ENCODE data around the gene RNF214. TPM values are rescaled to one million over a fixed set of nuclear protein-coding genes. Genes with fewer than 3 reads are reported as not detected.
"Not testable (repeated sequence)": the region's sequence is repeated elsewhere in the genome, so short reads cannot be mapped to it uniquely, and the experiment has no call there.

RNF214 gene
- total RNA-seq, 2 donors from 2014 or later = 9.4 to 24.8 TPM

GRCh38 chr11:117255966-117256365 lies 23.5 kb downstream of the RNF214 start:
- no peak overlapping the region for H3K27ac ChIP-seq
- no peaks in the 10 kb centered on the region for H3K36me3 ChIP-seq
- TF ChIP-seq CTCF (IDR thresholded peaks at IDR 0.05) (no peak), POLR2A (IDR thresholded peaks at IDR 0.05) (no peak), POLR2AphosphoS5 (IDR thresholded peaks at IDR 0.05) (no peak)
- H3K4me1 ChIP-seq (replicated peaks) = no peaks in the 10 kb centered on the region
- no peak overlapping the region for H3K4me3 ChIP-seq
- WGBS = 70% methylated on average over 3 of the region's 3 CpGs
- H3K9me3 ChIP-seq = no peaks in the 10 kb centered on the region
- no peak for DNase-seq (ENCODE audit: low spot score)
- H3K27me3 ChIP-seq (replicated peaks; ENCODE audit: insufficient read depth) = no peaks in the 10 kb centered on the region
- intact Hi-C loops (cut with DNase I) = no loop called here

GRCh38 chr11:117256573-117256972 lies 24.1 kb downstream of the RNF214 start:
- Histone ChIP-seq H3K27me3 (replicated peaks; ENCODE audit: insufficient read depth) (no peaks in the 10 kb centered on the region), H3K4me1 (replicated peaks) (no peaks in the 10 kb centered on the region), H3K36me3 (peaks cover 0 to 5% of the 10 kb centered on the region in 2 donors), H3K9me3 (no peaks in the 10 kb centered on the region), H3K4me3 (no peak overlapping the region), H3K27ac (no peak overlapping the region)
- no peak for DNase-seq (ENCODE audit: low spot score)
- TF ChIP-seq POLR2AphosphoS5 (IDR thresholded peaks at IDR 0.05) (no peak), POLR2A (IDR thresholded peaks at IDR 0.05) (no peak), CTCF (IDR thresholded peaks at IDR 0.05) (no peak)
- 96% methylated on average over 2 of the region's 2 CpGs for WGBS
- intact Hi-C loops (cut with DNase I) = no loop called here

GRCh38 chr11:117258576-117258975 lies 26.1 kb downstream of the RNF214 start:
- Histone ChIP-seq H3K27ac (no peak overlapping the region), H3K4me1 (replicated peaks) (no peaks in the 10 kb centered on the region), H3K9me3 (no peaks in the 10 kb centered on the region), H3K4me3 (no peak overlapping the region), H3K36me3 (peaks cover 0 to 6% of the 10 kb centered on the region in 2 donors), H3K27me3 (replicated peaks; ENCODE audit: insufficient read depth) (no peaks in the 10 kb centered on the region)
- intact Hi-C loops (cut with DNase I) = no loop called here
- DNase-seq (ENCODE audit: low spot score) = no peak
- WGBS = 38% methylated on average over 2 of the region's 2 CpGs
- TF ChIP-seq CTCF (IDR thresholded peaks at IDR 0.05) = no peak
- no peak for TF ChIP-seq POLR2A (IDR thresholded peaks at IDR 0.05)
- TF ChIP-seq POLR2AphosphoS5 (IDR thresholded peaks at IDR 0.05) = no peak

- H3K27me3 ChIP-seq (replicated peaks; ENCODE audit: insufficient read depth) = no peaks in the 10 kb centered on the region
- TF ChIP-seq POLR2AphosphoS5 (IDR thresholded peaks at IDR 0.05) (no peak), CTCF (IDR thresholded peaks at IDR 0.05) (no peak), POLR2A (IDR thresholded peaks at IDR 0.05) (no peak)
- intact Hi-C loops (cut with DNase I) = no loop called here
- H3K36me3 ChIP-seq = peaks cover 0 to 6% of the 10 kb centered on the region in 2 donors
- no peak for DNase-seq (ENCODE audit: low spot score)
- no peak overlapping the region for H3K4me3 ChIP-seq
- no peaks in the 10 kb centered on the region for H3K4me1 ChIP-seq (replicated peaks)
- no peak overlapping the region for H3K27ac ChIP-seq
- no peaks in the 10 kb centered on the region for H3K9me3 ChIP-seq
- 40% methylated on average over 1 of the region's 1 CpG for WGBS
Observed at GRCh38 chr11:117259417-117259816, 26.9 kb downstream of the RNF214 start.

GRCh38 chr11:117264624-117265323 lies 32.3 kb downstream of the RNF214 start:
- DNase-seq (ENCODE audit: low spot score); H3K36me3 ChIP-seq; H3K4me3 ChIP-seq; intact Hi-C loops (cut with DNase I); H3K27ac ChIP-seq; H3K27me3 ChIP-seq (replicated peaks; ENCODE audit: insufficient read depth); H3K9me3 ChIP-seq; H3K4me1 ChIP-seq (replicated peaks): not testable (repeated sequence)
- WGBS = 94% methylated on average over 7 of the region's 7 CpGs

Data from prostate gland (tissue), 2 donors.